Erythroblast (primary cell): ENCODE results near the gene MSI2.

Experiments
- GATA1 ChIP-seq: IDR thresholded peaks from 2 replicates; pipeline ENCODE4 v1.6.1; 2011; ENCODE audit warnings: low read depth, mild to moderate bottlenecking, control low read depth, low read length, moderate library complexity
- POLR2A ChIP-seq: IDR thresholded peaks from 2 replicates; pipeline ENCODE4 v1.6.1; 2011; ENCODE audit warnings: mild to moderate bottlenecking, low read length

DNA sequence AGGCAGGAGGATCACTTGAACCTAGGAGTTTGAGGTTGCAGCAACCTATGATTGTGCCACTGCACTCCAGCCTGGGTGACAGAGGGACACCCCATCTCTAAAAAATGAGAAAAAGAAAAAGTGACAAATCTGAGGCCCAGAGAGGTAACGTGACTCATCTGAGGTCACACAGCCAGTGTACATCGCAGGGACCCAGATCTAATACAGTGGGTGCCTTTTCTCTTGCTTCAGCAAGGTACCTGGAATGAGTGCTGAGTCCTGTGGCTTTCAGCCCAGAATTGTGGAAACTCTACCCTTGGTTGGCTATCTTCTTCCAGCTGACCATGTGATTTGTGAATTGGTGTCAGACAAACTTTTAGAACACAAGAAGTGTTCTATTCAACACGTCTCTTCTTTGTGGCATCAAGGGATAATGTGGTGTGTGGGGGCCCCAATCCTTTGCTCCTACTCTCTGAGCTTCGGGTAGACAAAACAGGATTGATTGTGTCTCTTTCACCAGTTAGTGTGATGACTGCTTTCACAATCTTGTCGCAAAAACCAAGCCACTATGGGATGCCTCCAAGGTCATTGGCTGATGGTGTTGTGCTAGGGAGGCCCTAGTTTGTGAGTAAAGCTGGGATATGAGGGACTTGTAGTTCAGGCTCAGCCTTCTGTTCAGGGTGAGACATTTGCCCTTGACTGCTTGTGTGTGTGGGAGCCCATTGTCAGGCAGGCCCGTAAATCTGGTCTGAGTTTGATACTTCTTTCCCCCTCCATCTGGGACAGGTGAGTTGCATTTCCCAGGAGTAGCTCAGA lies 71.0 kb downstream of the MSI2 start:
- TF ChIP-seq POLR2A (no peak), GATA1 (no peak)
